Omental fat pad (tissue), 4 donors: ENCODE results near the gene SYTL3. TPM values are rescaled to one million over a fixed set of nuclear protein-coding genes. Genes with fewer than 3 reads are reported as not detected.
A peak's percentile ranks its signal among the peaks of the same experiment; 100 is the strongest.
"Not testable (repeated sequence)": the region's sequence is repeated elsewhere in the genome, so short reads cannot be mapped to it uniquely, and the experiment has no call there.

Experiments used
- ATAC-seq: fragments of 150-250 bp; one replicate; pipeline ENCODE4 v1.9.1; 2016; ENCODE audit warnings: mild to moderate bottlenecking, moderate library complexity; ENCODE audit not compliant: low FRiP score
- DNase-seq: peaks from one replicate; pipeline ENCODE4 v3.0.0-alpha.2; 2019; ENCODE audit warnings: low spot score
- CTCF ChIP-seq, 3 donors: fragments of 450-650 bp; IDR thresholded peaks; one replicate each; pipeline ENCODE4 v1.5.1; 2016 to 2017; ENCODE audit warnings: antibody characterized with exemption in 3 of 3, mild to moderate bottlenecking in 3 of 3, moderate library complexity in 2 of 3
- total RNA-seq, 4 donors: library from RNA; depleted of rRNA; stranded (reverse); fragments of >200 nt; gene quantifications; one replicate each; pipeline ENCODE4 v1.1.0, GENCODE V29; 2016

The SYTL3 gene
- total RNA-seq, 4 donors from 2014 or later, result 5.3 to 16.3 (median 6.8) TPM

- DNase-seq, result no peak
- ATAC-seq, result no peak
- no peak for TF ChIP-seq CTCF (IDR thresholded peaks at IDR 0.05)
These were observed 3.9 kb downstream of the SYTL3 start for GRCh38 chr6:158653577-158654354.

- no peak for DNase-seq
- ATAC-seq, result peak; percentile 52
- TF ChIP-seq CTCF (IDR thresholded peaks at IDR 0.05), result no peak
These were observed 4.6 kb downstream of the SYTL3 start for GRCh38 chr6:158654498-158654897.

- peak; percentile 49 for ATAC-seq
- TF ChIP-seq CTCF (IDR thresholded peaks at IDR 0.05), result no peak
- no peak for DNase-seq
These were observed 5.2 kb downstream of the SYTL3 start for GRCh38 chr6:158654960-158655489.

- ATAC-seq, result no peak
- DNase-seq, result no peak
- no peak for TF ChIP-seq CTCF (IDR thresholded peaks at IDR 0.05)
These were observed 6.0 kb downstream of the SYTL3 start for GRCh38 chr6:158655569-158656450.

GRCh38 chr6:158656986-158657385 lies 7.1 kb downstream of the SYTL3 start:
- DNase-seq, ATAC-seq: not testable (repeated sequence)

- no peak for TF ChIP-seq CTCF (IDR thresholded peaks at IDR 0.05)
- ATAC-seq (no peak), DNase-seq (no peak)
These were observed 10.5 kb downstream of the SYTL3 start for GRCh38 chr6:158660333-158660754.

GRCh38 chr6:158661156-158661685 lies 11.4 kb downstream of the SYTL3 start:
- ATAC-seq (no peak), DNase-seq (no peak)
- no peak for TF ChIP-seq CTCF (IDR thresholded peaks at IDR 0.05)
